Measurements from ENCODE around the gene TOLLIP.

- TF ChIP-seq CTCF (IDR thresholded peaks at IDR 0.05 in 8 of 11, conservative IDR thresholded peaks at IDR 0.05 in 3 of 11) (peak in 3 of 11 experiments; percentile 3 to 46 (median 24)), POLR2A (IDR thresholded peaks at IDR 0.05) (no peak)
Measured at GRCh38 chr11:1226226-1226985, 83.0 kb downstream of the TOLLIP start.
